OCI-LY1 (cell line): ENCODE measurements around the gene XKR3.

Experiments used
- H2AFZ ChIP-seq: fragments of 200-600 bp; sonication (generic), shearing (Covaris generic); 2 replicates; pipeline ENCODE4 v1.6.0; 2014; ENCODE audit warnings: antibody characterized with exemption, mild to moderate bottlenecking, low read length
- H3F3A ChIP-seq: fragments of 200-600 bp; sonication (generic), shearing (Covaris generic); 2 replicates; pipeline ENCODE4 v1.6.0; 2014; ENCODE audit warnings: mild to moderate bottlenecking, antibody characterized with exemption, low read length, moderate library complexity; ENCODE audit not compliant: insufficient read depth
- H3K27ac ChIP-seq: fragments of 200-600 bp; sonication (generic); 2 replicates; pipeline ENCODE4 v1.5.1; 2014; ENCODE audit warnings: low read length, mixed run types, mild to moderate bottlenecking, low read depth; ENCODE audit not compliant: poor library complexity, severe bottlenecking
- H3K27me3 ChIP-seq: fragments of 200-600 bp; sonication (generic); 2 replicates; pipeline ENCODE4 v1.6.0; 2014; ENCODE audit warnings: antibody characterized with exemption, mild to moderate bottlenecking, low read length, moderate library complexity; ENCODE audit not compliant: insufficient read depth
- H3K36me3 ChIP-seq: fragments of 200-600 bp; sonication (generic); 2 replicates; pipeline ENCODE4 v1.6.1; 2014; ENCODE audit warnings: mild to moderate bottlenecking, antibody characterized with exemption, low read length, moderate library complexity, mixed read lengths; ENCODE audit not compliant: insufficient read depth
- H3K4me1 ChIP-seq: fragments of 200-600 bp; sonication (generic); 2 replicates; pipeline ENCODE4 v1.5.1; 2014; ENCODE audit warnings: mild to moderate bottlenecking, low read length, moderate library complexity; ENCODE audit not compliant: insufficient read depth, severe bottlenecking
- H3K4me2 ChIP-seq: fragments of 200-600 bp; sonication (generic), shearing (Covaris generic); 2 replicates; pipeline ENCODE4 v1.6.1; 2014; ENCODE audit warnings: low read length
- H3K4me3 ChIP-seq: fragments of 200-600 bp; sonication (generic); 2 replicates; pipeline ENCODE4 v1.5.1; 2014; ENCODE audit warnings: low read length, low read depth, mild to moderate bottlenecking, mixed read lengths; ENCODE audit not compliant: poor library complexity, severe bottlenecking
- H3K79me2 ChIP-seq: fragments of 200-600 bp; shearing (Covaris generic); 2 replicates; pipeline ENCODE4 v1.6.1; 2016; ENCODE audit warnings: mixed run types, low read length, mixed read lengths; ENCODE audit not compliant: insufficient read depth
- H3K9ac ChIP-seq: fragments of 200-600 bp; sonication (generic), shearing (Covaris generic); 2 replicates; pipeline ENCODE4 v1.6.1; 2014; ENCODE audit warnings: mild to moderate bottlenecking, low read length, mixed read lengths
- H3K9me2 ChIP-seq: fragments of 200-600 bp; sonication (generic), shearing (Covaris generic); 2 replicates; pipeline ENCODE4 v1.6.1; 2014; ENCODE audit warnings: low read depth, mild to moderate bottlenecking, low read length, mixed read lengths
- H3K9me3 ChIP-seq: fragments of 200-600 bp; shearing (Covaris generic); 2 replicates; pipeline ENCODE4 v1.6.1; 2014; ENCODE audit warnings: low read length, mixed read lengths
- H4K20me1 ChIP-seq: fragments of 200-600 bp; sonication (generic), shearing (Covaris generic); 2 replicates; pipeline ENCODE4 v1.6.0; 2016; ENCODE audit warnings: mild to moderate bottlenecking, low read length; ENCODE audit not compliant: insufficient read depth
- CTCF ChIP-seq: fragments of 200-600 bp; sonication (generic), shearing (Covaris generic); IDR thresholded peaks from 2 replicates; pipeline ENCODE4 v1.5.1; 2017; ENCODE audit warnings: mild to moderate bottlenecking, antibody characterized with exemption, low read length, moderate library complexity, mixed read lengths
- EZH2 ChIP-seq: fragments of 200-600 bp; sonication (generic), shearing (Covaris generic); IDR thresholded peaks from 2 replicates; pipeline ENCODE4 v1.8.0; 2017; ENCODE audit warnings: borderline replicate concordance, mixed run types, mild to moderate bottlenecking, antibody characterized with exemption, low read length, moderate library complexity, mixed read lengths

The XKR3 gene

GRCh38 chr22:16781764-16782329 is 43.4 kb downstream of the XKR3 start:
- H3K4me2 ChIP-seq: no peak overlapping the region
- no peaks in the 10 kb centered on the region for H3K9me2 ChIP-seq
- no peak overlapping the region for H3K4me3 ChIP-seq
- TF ChIP-seq CTCF (no peak), EZH2 (no peak)
- no peak overlapping the region for H3K27ac ChIP-seq
- H3K36me3 ChIP-seq: no peaks in the 10 kb centered on the region
- H3K27me3 ChIP-seq: no peaks in the 10 kb centered on the region
- no peak overlapping the region for H2AFZ ChIP-seq
- no peaks in the 10 kb centered on the region for H3K9me3 ChIP-seq
- no peaks in the 10 kb centered on the region for H4K20me1 ChIP-seq
- H3K4me1 ChIP-seq: no peaks in the 10 kb centered on the region
- no peaks in the 10 kb centered on the region for H3K79me2 ChIP-seq
- no peak overlapping the region for H3K9ac ChIP-seq
- H3F3A ChIP-seq: no peaks in the 10 kb centered on the region

- TF ChIP-seq EZH2 (no peak), CTCF (no peak)
- Histone ChIP-seq H3K4me2 (no peak overlapping the region), H3K4me1 (no peaks in the 10 kb centered on the region)
Measured at GRCh38 chr22:16781074-16781763, 44.0 kb downstream of the XKR3 start.

GRCh38 chr22:16777284-16777924 is 47.8 kb downstream of the XKR3 start:
- Histone ChIP-seq H3F3A (no peaks in the 10 kb centered on the region), H3K9me3 (no peaks in the 10 kb centered on the region), H3K79me2 (no peaks in the 10 kb centered on the region), H3K27ac (no peak overlapping the region), H3K9me2 (no peaks in the 10 kb centered on the region), H3K4me3 (no peak overlapping the region), H3K4me2 (no peak overlapping the region), H2AFZ (no peak overlapping the region), H3K27me3 (no peaks in the 10 kb centered on the region), H3K9ac (no peak overlapping the region), H3K4me1 (no peaks in the 10 kb centered on the region), H4K20me1 (no peaks in the 10 kb centered on the region), H3K36me3 (no peaks in the 10 kb centered on the region)
- TF ChIP-seq CTCF (no peak), EZH2 (no peak)

More at GRCh38 chr22:16781074-16781763, 44.0 kb downstream of the XKR3 start:
- no peaks in the 10 kb centered on the region for H3K9me3 ChIP-seq
- H4K20me1 ChIP-seq: no peaks in the 10 kb centered on the region
- no peaks in the 10 kb centered on the region for H3K36me3 ChIP-seq
- H3K9me2 ChIP-seq: no peaks in the 10 kb centered on the region
- no peak overlapping the region for H3K4me3 ChIP-seq
- H3K27me3 ChIP-seq: no peaks in the 10 kb centered on the region
- no peak overlapping the region for H3K27ac ChIP-seq
- no peaks in the 10 kb centered on the region for H3F3A ChIP-seq
- no peak overlapping the region for H2AFZ ChIP-seq
- no peaks in the 10 kb centered on the region for H3K79me2 ChIP-seq
- no peak overlapping the region for H3K9ac ChIP-seq
